H9 (cell line): ENCODE measurements around the gene AQP5. TPM values are rescaled to one million over a fixed set of nuclear protein-coding genes. Genes with fewer than 3 reads are reported as not detected.

Experiments used
- DNase-seq: peaks from one replicate; pipeline ENCODE4 v3.0.0-alpha.2; 2017
- H2AFZ ChIP-seq: one replicate; pipeline ENCODE4 v1.6.1; 2013; ENCODE audit warnings: mild to moderate bottlenecking, low read length, control low read depth, moderate library complexity
- H2AK5ac ChIP-seq: 2 replicates; pipeline ENCODE4 v1.6.1; 2013; ENCODE audit warnings: low read length, control low read depth, mixed read lengths; ENCODE audit not compliant: insufficient read length
- H2BK120ac ChIP-seq: one replicate; pipeline ENCODE4 v1.6.1; 2013; ENCODE audit warnings: low read depth, mild to moderate bottlenecking, low read length, control low read depth, inconsistent platforms; ENCODE audit not compliant: poor library complexity, severe bottlenecking
- H2BK12ac ChIP-seq: 2 replicates; pipeline ENCODE4 v1.6.1; 2013; ENCODE audit warnings: low read length, control low read depth, mixed read lengths, low read depth; ENCODE audit not compliant: insufficient read length
- H2BK15ac ChIP-seq: 2 replicates; pipeline ENCODE4 v1.6.1; 2013; ENCODE audit warnings: low read depth, low read length, control low read depth
- H2BK20ac ChIP-seq: one replicate; pipeline ENCODE4 v1.6.1; 2013; ENCODE audit warnings: low read depth, mild to moderate bottlenecking, low read length, control low read depth, inconsistent platforms; ENCODE audit not compliant: poor library complexity, severe bottlenecking
- H2BK5ac ChIP-seq: 2 replicates; pipeline ENCODE4 v1.6.1; 2013; ENCODE audit warnings: low read length, control low read depth, mixed read lengths; ENCODE audit not compliant: insufficient read length
- H3K14ac ChIP-seq: 2 replicates; pipeline ENCODE4 v1.6.1; 2013; ENCODE audit warnings: low read length, control low read depth; ENCODE audit not compliant: insufficient read depth
- H3K18ac ChIP-seq: 2 replicates; pipeline ENCODE4 v1.6.1; 2013; ENCODE audit warnings: low read depth, mild to moderate bottlenecking, mixed read lengths, low read length, control low read depth; ENCODE audit not compliant: insufficient read length
- H3K23ac ChIP-seq: 2 replicates; pipeline ENCODE4 v1.6.1; 2013; ENCODE audit warnings: low read length, control low read depth, mixed read lengths, low read depth; ENCODE audit not compliant: insufficient read length
- H3K23me2 ChIP-seq: 2 replicates; pipeline ENCODE4 v1.6.1; 2013; ENCODE audit warnings: low read depth, mild to moderate bottlenecking, mixed read lengths, low read length, control low read depth; ENCODE audit not compliant: insufficient read length, poor library complexity, severe bottlenecking
- H3K27ac ChIP-seq: 2 replicates; pipeline ENCODE4 v1.5.1; 2013; ENCODE audit warnings: low read length, control low read depth, mixed read lengths, low read depth; ENCODE audit not compliant: insufficient read length
- H3K27me3 ChIP-seq: 2 replicates; pipeline ENCODE4 v1.6.1; 2013; ENCODE audit warnings: low read length, control low read depth, inconsistent platforms; ENCODE audit not compliant: insufficient read depth
- H3K4ac ChIP-seq: 2 replicates; pipeline ENCODE4 v1.6.1; 2013; ENCODE audit warnings: low read depth, mild to moderate bottlenecking, control low read depth, inconsistent platforms, low read length, moderate library complexity
- H3K4me1 ChIP-seq: 2 replicates; pipeline ENCODE4 v1.6.1; 2013; ENCODE audit warnings: low read length, control low read depth, inconsistent platforms; ENCODE audit not compliant: insufficient read depth
- H3K4me2 ChIP-seq: 2 replicates; pipeline ENCODE4 v1.6.1; 2013; ENCODE audit warnings: low read length, control low read depth, mixed read lengths; ENCODE audit not compliant: insufficient read length, insufficient read depth
- H3K56ac ChIP-seq: 2 replicates; pipeline ENCODE4 v1.6.1; 2013; ENCODE audit warnings: low read depth, mild to moderate bottlenecking, mixed read lengths, low read length, control low read depth; ENCODE audit not compliant: insufficient read length
- H3K79me1 ChIP-seq: 2 replicates; pipeline ENCODE4 v1.6.1; 2013; ENCODE audit warnings: low read depth, mild to moderate bottlenecking, moderate library complexity, low read length, control low read depth, inconsistent platforms; ENCODE audit not compliant: insufficient read depth, poor library complexity, severe bottlenecking
- H3K79me2 ChIP-seq: 2 replicates; pipeline ENCODE4 v1.6.1; 2013; ENCODE audit warnings: low read length, control low read depth, inconsistent platforms; ENCODE audit not compliant: insufficient read depth
- H3K9ac ChIP-seq: 2 replicates; pipeline ENCODE4 v1.6.1; 2013; ENCODE audit warnings: low read length, control low read depth, mixed read lengths; ENCODE audit not compliant: insufficient read length; ENCODE audit errors: extremely low read depth
- H3K9me3 ChIP-seq: one replicate; pipeline ENCODE4 v1.6.1; 2013; ENCODE audit warnings: low read depth, low read length, inconsistent platforms; ENCODE audit not compliant: control insufficient read depth
- H3T11ph ChIP-seq: one replicate; pipeline ENCODE4 v1.6.1; 2013; ENCODE audit warnings: mild to moderate bottlenecking, low read length, control low read depth, inconsistent platforms
- H4K20me1 ChIP-seq: one replicate; pipeline ENCODE4 v1.6.1; 2013; ENCODE audit not compliant: control insufficient read depth, insufficient read length, insufficient read depth
- H4K5ac ChIP-seq: 2 replicates; pipeline ENCODE4 v1.6.1; 2013; ENCODE audit warnings: low read depth, mild to moderate bottlenecking, mixed read lengths, low read length, control low read depth; ENCODE audit not compliant: insufficient read length
- H4K8ac ChIP-seq: replicated peaks from 2 replicates; pipeline ENCODE4 v1.6.1; 2013; ENCODE audit warnings: low read length, control low read depth, mixed read lengths, low read depth; ENCODE audit not compliant: insufficient read length
- H4K91ac ChIP-seq: 2 replicates; pipeline ENCODE4 v1.6.1; 2013; ENCODE audit warnings: low read depth, mild to moderate bottlenecking, moderate library complexity, mixed read lengths, low read length, control low read depth; ENCODE audit not compliant: insufficient read length
- H3K27ac Mint-ChIP-seq, 3 experiments: 2 replicates in 2 of 3; 3 replicates in 1 of 3; pipeline ENCODE4 v1.8.0; 2020 to 2021; ENCODE audit warnings: mixed read lengths in 3 of 3, mild to moderate bottlenecking in 1 of 3, moderate library complexity in 1 of 3
- H3K27me3 Mint-ChIP-seq: 2 replicates; pipeline ENCODE4 v1.8.0; 2021; ENCODE audit warnings: low read depth, mild to moderate bottlenecking, moderate library complexity, mixed read lengths
- H3K36me3 Mint-ChIP-seq, 3 experiments: 2 replicates in 2 of 3; 3 replicates in 1 of 3; pipeline ENCODE4 v1.8.0; 2020 to 2021; ENCODE audit warnings: low read depth in 3 of 3, mixed read lengths in 3 of 3; ENCODE audit not compliant: insufficient read depth in 1 of 3
- H3K4me1 Mint-ChIP-seq, 2 experiments: 2 replicates each; pipeline ENCODE4 v1.8.0; 2020; ENCODE audit warnings: mixed read lengths in 2 of 2
- H3K4me3 Mint-ChIP-seq, 2 experiments: 2 replicates in 1 of 2; 3 replicates in 1 of 2; pipeline ENCODE4 v1.8.0; 2020 to 2021; ENCODE audit warnings: mild to moderate bottlenecking in 2 of 2, mixed read lengths in 2 of 2, moderate library complexity in 1 of 2
- H3K9me3 Mint-ChIP-seq, 2 experiments: 2 replicates in 1 of 2; 3 replicates in 1 of 2; pipeline ENCODE4 v1.8.0; 2020; ENCODE audit warnings: mild to moderate bottlenecking in 2 of 2, mixed read lengths in 2 of 2, moderate library complexity in 1 of 2
- WGBS: extraction: QIAGEN DNeasy Blood & Tissue Kit; methylation state at CpG from one replicate; pipeline ENCODE4 v1.1.7; 2013; ENCODE audit warnings: missing lambda C conversion rate, low lambda C conversion rate, mixed read lengths; ENCODE audit not compliant: insufficient read length; ENCODE audit errors: extremely low coverage; 5-methylcytosine and 5-hydroxymethylcytosine counted together
- total RNA-seq: library from RNA; stranded (reverse); gene quantifications from 2 replicates; pipeline ENCODE4 v1.2.1, GENCODE V29; 2021
- TF ChIP-seq, protein P1 (sequence below): fragments of 200-600 bp; sonication (generic); conservative IDR thresholded peaks from 3 replicates; pipeline ENCODE4 v1.8.0; 2021; ENCODE audit warnings: antibody characterized with exemption, mild to moderate bottlenecking

Gene AQP5
- total RNA-seq, 1 experiment from 2014 or later = 2.8 TPM

DNA sequence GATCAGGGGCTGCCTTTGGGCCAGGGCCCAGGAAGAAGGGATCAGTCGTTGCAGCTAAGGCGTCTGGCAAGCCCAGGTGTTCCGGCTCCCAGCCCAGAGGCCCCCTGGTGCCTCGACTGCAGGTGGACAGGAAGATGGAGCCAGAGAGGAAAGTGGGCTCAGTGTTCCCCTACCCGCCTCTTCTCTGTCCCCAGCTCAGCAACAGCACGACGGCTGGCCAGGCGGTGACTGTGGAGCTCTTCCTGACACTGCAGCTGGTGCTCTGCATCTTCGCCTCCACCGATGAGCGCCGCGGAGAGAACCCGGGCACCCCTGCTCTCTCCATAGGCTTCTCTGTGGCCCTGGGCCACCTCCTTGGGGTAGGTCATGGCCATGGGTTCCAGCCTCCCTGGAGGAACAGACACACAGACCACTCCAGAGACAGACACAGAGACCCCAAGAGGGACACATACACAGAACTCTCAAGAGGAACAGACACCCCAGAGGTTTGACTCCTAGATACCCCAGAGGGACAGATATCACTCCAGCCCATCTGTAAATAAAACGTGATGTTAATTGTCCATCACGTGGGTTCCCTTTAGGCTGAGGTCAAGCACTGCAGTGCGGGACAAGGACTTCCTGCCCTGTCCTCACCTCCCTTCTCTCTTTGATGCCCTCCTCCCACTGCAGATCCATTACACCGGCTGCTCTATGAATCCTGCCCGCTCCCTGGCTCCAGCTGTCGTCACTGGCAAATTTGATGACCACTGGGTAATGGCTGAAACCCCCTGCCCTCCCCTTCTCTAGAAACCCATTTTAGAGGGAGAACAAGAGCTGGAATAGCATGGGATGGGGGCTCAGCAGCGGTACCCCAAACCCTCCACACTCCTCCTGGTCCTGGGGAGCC, 7.5 kb upstream of the AQP5 start:
- H4K91ac ChIP-seq = no peak overlapping the region
- H3K56ac ChIP-seq = no peak overlapping the region
- H3K4me3 Mint-ChIP-seq = 0 out of 5 replicates have a peak overlapping the region, but pooled peaks of 1 of the 2 experiments have one; percentile 23
- no peaks in the 10 kb centered on the region for H3K9me3 ChIP-seq
- H2BK15ac ChIP-seq = no peak overlapping the region
- no peaks in the 10 kb centered on the region for H4K20me1 ChIP-seq
- H3K4me1 Mint-ChIP-seq = peaks cover 14 to 17% of the 10 kb centered on the region in 2 experiments
- H3K23me2 ChIP-seq = no peaks in the 10 kb centered on the region
- DNase-seq = no peak
- H3K18ac ChIP-seq = no peak overlapping the region
- H3K4me1 ChIP-seq = peaks cover 3% of the 10 kb centered on the region; the same call in 1 of the 2 replicates
- no peak overlapping the region for H4K8ac ChIP-seq
- no peaks in the 10 kb centered on the region for H3K79me2 ChIP-seq
- peak overlapping the region in 1 of 3 experiments; percentile 62; a peak in 1 of 7 replicates for H3K27ac Mint-ChIP-seq
- no peak overlapping the region for H2BK120ac ChIP-seq
- no peak overlapping the region for H4K5ac ChIP-seq
- no peak overlapping the region for H2AFZ ChIP-seq
- no peak overlapping the region for H2BK12ac ChIP-seq
- H3T11ph ChIP-seq = no peak overlapping the region
- no peak overlapping the region for H3K4ac ChIP-seq
- no peak overlapping the region for H2AK5ac ChIP-seq
- H3K27me3 Mint-ChIP-seq = peaks cover 27% of the 10 kb centered on the region
- no peak overlapping the region for H2BK20ac ChIP-seq
- no peaks in the 10 kb centered on the region; a peak in 1 of 7 replicates for H3K36me3 Mint-ChIP-seq
- H3K79me1 ChIP-seq = no peaks in the 10 kb centered on the region
- no CpG with 5 or more reads among the region's 21 CpGs for WGBS
- no peak overlapping the region for H3K4me2 ChIP-seq
- H3K27me3 ChIP-seq = no peaks in the 10 kb centered on the region; the same call in 1 of the 2 replicates
- no peak overlapping the region for H2BK5ac ChIP-seq
- H3K14ac ChIP-seq = no peak overlapping the region; the same call in 1 of the 2 replicates
- H3K27ac ChIP-seq = no peak overlapping the region
- H3K9ac ChIP-seq = no peak overlapping the region
- H3K23ac ChIP-seq = no peak overlapping the region
- H3K9me3 Mint-ChIP-seq = no peaks in the 10 kb centered on the region
- TF ChIP-seq, protein P1, sequence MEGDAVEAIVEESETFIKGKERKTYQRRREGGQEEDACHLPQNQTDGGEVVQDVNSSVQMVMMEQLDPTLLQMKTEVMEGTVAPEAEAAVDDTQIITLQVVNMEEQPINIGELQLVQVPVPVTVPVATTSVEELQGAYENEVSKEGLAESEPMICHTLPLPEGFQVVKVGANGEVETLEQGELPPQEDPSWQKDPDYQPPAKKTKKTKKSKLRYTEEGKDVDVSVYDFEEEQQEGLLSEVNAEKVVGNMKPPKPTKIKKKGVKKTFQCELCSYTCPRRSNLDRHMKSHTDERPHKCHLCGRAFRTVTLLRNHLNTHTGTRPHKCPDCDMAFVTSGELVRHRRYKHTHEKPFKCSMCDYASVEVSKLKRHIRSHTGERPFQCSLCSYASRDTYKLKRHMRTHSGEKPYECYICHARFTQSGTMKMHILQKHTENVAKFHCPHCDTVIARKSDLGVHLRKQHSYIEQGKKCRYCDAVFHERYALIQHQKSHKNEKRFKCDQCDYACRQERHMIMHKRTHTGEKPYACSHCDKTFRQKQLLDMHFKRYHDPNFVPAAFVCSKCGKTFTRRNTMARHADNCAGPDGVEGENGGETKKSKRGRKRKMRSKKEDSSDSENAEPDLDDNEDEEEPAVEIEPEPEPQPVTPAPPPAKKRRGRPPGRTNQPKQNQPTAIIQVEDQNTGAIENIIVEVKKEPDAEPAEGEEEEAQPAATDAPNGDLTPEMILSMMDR = no peak
